Measurements from ENCODE around the gene MYCBP2.

GRCh38 chr13:77373502-77373901, 46.6 kb upstream of the MYCBP2 start:
- TF ChIP-seq POLR2A (IDR thresholded peaks at IDR 0.05): no peak
- TF ChIP-seq CTCF (IDR thresholded peaks at IDR 0.05): no peak
- TF ChIP-seq POLR2AphosphoS5 (IDR thresholded peaks at IDR 0.05; ENCODE audit: insufficient read depth in 1 of 2, low read depth in 1 of 2): no peak

Measured in vagina (tissue), 2 donors.